ENCODE results near the gene TXNRD1.

- TF ChIP-seq CTCF (IDR thresholded peaks at IDR 0.05) (no peak), POLR2A (IDR thresholded peaks at IDR 0.05) (no peak)
Observed at GRCh38 chr12:104177336-104177662, 38.3 kb upstream of the TXNRD1 start.

Data from body of pancreas (tissue), 4 donors.